GM12891 (cell line): ENCODE results near the gene EXOC4.

ENCODE experiments used
- POLR2A ChIP-seq: IDR thresholded peaks from 2 replicates; pipeline ENCODE4 v1.6.1; 2011; ENCODE audit warnings: low read depth, low read length, control low read depth
- POLR2AphosphoS5 ChIP-seq: IDR thresholded peaks from 2 replicates; pipeline ENCODE4 v1.6.1; 2011; ENCODE audit warnings: low read depth, low read length, control low read depth
- POU2F2 ChIP-seq: IDR thresholded peaks from 2 replicates; pipeline ENCODE4 v1.6.1; 2011; ENCODE audit warnings: low read depth, mild to moderate bottlenecking, control low read depth, low read length, moderate library complexity
- SPI1 ChIP-seq: IDR thresholded peaks from 2 replicates; pipeline ENCODE4 v1.6.1; 2011; ENCODE audit warnings: low read depth, low read length, control low read depth
- TAF1 ChIP-seq: IDR thresholded peaks from 2 replicates; pipeline ENCODE4 v1.6.1; 2011; ENCODE audit warnings: low read depth, low read length, control low read depth

DNA sequence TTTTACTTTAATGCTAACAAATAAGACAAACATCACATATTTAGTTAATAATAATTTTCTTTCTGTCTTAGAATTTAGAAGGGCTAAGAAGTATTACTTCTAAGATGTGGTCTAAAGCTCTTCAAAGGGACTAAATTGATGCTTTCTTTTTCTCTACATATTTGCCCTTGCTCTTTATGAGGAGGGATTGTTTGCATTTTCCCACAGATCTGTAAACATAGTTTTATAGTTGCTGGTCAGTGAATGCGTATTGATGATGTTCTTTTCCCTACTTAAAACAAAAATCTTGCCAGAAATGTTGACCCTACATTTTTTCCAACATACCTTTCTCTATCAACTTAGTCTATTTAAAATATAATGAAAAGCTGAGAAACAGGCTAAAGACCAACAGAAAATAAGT is 501.8 kb downstream of the EXOC4 start:
- TF ChIP-seq POLR2A, result no peak
- TF ChIP-seq POLR2AphosphoS5, result no peak
- TF ChIP-seq TAF1, result no peak
- TF ChIP-seq SPI1, result no peak
- TF ChIP-seq POU2F2, result no peak
